Right cardiac atrium (tissue), 5 donors: ENCODE measurements around the gene RAB40B. TPM values are rescaled to one million over a fixed set of nuclear protein-coding genes. Genes with fewer than 3 reads are reported as not detected.

Experiments used
- ATAC-seq, 2 donors: fragments of 200-7000 bp; cut with Tn5 transposase; one replicate each; pipeline versions ENCODE4 v1.8.0 to v1.9.1; 2020; ENCODE audit warnings: moderate library complexity in 2 of 2, mild to moderate bottlenecking in 1 of 2
- DNase-seq, 3 donors: peaks; one replicate each; pipeline ENCODE4 v3.0.0-alpha.2; 2020
- H3K27ac ChIP-seq: one replicate; pipeline ENCODE4 v1.5.1; 2013; ENCODE audit warnings: mild to moderate bottlenecking, low read length, control low read depth, moderate library complexity
- H3K27me3 ChIP-seq: one replicate; pipeline ENCODE4 v1.6.1; 2013; ENCODE audit not compliant: control insufficient read depth, insufficient read depth
- H3K4me1 ChIP-seq: one replicate; pipeline ENCODE4 v1.6.1; 2013; ENCODE audit warnings: low read length; ENCODE audit not compliant: control insufficient read depth, insufficient read depth
- H3K4me3 ChIP-seq: one replicate; pipeline ENCODE4 v1.5.1; 2013; ENCODE audit warnings: low read length, control low read depth
- H3K9me3 ChIP-seq: one replicate; pipeline ENCODE4 v1.6.1; 2013; ENCODE audit warnings: low read length; ENCODE audit not compliant: control insufficient read depth
- WGBS: extraction: QIAGEN DNeasy Blood & Tissue Kit; methylation state at CpG from one replicate; pipeline ENCODE4 v1.1.7; 2013; 5-methylcytosine and 5-hydroxymethylcytosine counted together
- intact Hi-C, 4 donors: fragments of 100-400 bp; cut with DNase I; formaldehyde crosslinking; loops; one replicate each; pipeline versions ENCODE4 v1.11.0 to v1.14.0; 2022 to 2023
- polyA plus RNA-seq: library from polyadenylated mRNA; stranded (reverse); fragments of 200-250 nt; gene quantifications from one replicate; pipeline ENCODE4 v1.2.3, GENCODE V29; 2013
- total RNA-seq, 4 donors: library from RNA; stranded (reverse); fragmentation: NEBNext Ultra II Directional; extraction: Animal tissue kit (Norgen Biotek cat#: 25700); gene quantifications; one replicate each; pipeline ENCODE4 v1.2.1, GENCODE V29; 2021
- donor health status: healthy with polysubstance abuse.
- donor health status: DM: no; HTN: yes; CAD: no.
- donor health status: DM: no; HTN: no; CAD: no.
- donor health status: DM: no; HTN: yes; CAD: no; lungs with severe emphysema.
- donor health status: DM: yes; HTN: yes; CAD: no.

RAB40B gene
- total and polyA plus RNA-seq, 5 donors, result 14.0 to 20.8 (median 18.9) TPM

DNA sequence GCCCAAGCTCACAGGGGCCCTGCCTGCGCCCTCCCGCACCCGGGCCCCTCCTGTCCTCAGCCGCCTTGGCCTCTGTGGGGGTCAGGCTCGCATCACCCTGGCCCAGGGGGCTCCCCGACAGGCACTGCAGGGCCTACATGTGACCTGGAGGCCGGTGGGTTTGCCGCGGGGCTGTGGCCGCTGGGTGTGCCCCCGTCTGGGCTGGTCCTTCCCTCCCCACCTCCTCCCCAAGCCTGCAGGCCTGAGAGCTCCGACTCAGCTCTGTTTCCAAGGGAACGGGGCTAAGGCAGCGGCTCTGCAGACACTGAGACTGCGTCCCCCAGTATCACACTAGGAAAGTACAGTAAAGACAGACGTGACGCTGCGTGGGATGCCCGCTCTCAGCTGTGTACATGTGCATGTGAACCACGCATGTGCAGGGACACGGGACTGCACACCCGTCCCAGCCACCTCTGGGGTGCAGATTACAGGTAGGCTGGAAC lies 33.8 kb downstream of the RAB40B start:
- H3K4me3 ChIP-seq, result no peak overlapping the region
- no peaks in the 10 kb centered on the region for H3K9me3 ChIP-seq
- H3K4me1 ChIP-seq, result no peaks in the 10 kb centered on the region
- ATAC-seq (no peak), DNase-seq (peak in 1 of 3 donors; percentile 50)
- 88% methylated on average over 22 of the region's 22 CpGs for WGBS
- intact Hi-C loops, result loop anchor here in 3 of 4 donors (5.0 to 10.0 kb wide), 3 partner anchors 90 to 110 kb away; partner anchors contain the start of gene TBCD (in 1 of the 3)
- H3K27ac ChIP-seq, result no peak overlapping the region
- no peaks in the 10 kb centered on the region for H3K27me3 ChIP-seq

DNA sequence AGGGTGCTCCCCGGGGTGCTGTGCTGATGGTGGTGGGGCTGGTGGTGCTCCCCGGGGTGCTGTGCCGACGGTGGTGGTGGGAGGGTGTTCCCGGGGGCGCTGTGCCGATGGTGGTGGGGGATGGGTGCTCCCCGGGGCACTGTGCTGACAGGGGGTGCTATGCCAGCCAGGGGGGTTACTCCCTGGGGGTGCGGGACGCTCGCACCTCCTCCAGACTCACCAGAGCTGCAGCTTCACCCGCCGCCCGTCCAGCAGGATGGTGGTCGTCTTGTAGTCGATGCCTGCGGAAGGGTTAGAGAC lies 34.3 kb downstream of the RAB40B start:
- Histone ChIP-seq H3K4me1 (no peaks in the 10 kb centered on the region), H3K4me3 (no peak overlapping the region), H3K27ac (no peak overlapping the region), H3K27me3 (no peaks in the 10 kb centered on the region), H3K9me3 (no peaks in the 10 kb centered on the region)
- peak in 1 of 3 donors; percentile 66 for DNase-seq
- WGBS, result 93% methylated on average over 17 of the region's 17 CpGs
- ATAC-seq, result no peak
- intact Hi-C loops, result loop anchor here in 2 of 4 donors (10.0 kb wide), 2 partner anchors 91 to 111 kb away; partner anchors contain the start of gene TBCD (in 1 of the 2)

DNA sequence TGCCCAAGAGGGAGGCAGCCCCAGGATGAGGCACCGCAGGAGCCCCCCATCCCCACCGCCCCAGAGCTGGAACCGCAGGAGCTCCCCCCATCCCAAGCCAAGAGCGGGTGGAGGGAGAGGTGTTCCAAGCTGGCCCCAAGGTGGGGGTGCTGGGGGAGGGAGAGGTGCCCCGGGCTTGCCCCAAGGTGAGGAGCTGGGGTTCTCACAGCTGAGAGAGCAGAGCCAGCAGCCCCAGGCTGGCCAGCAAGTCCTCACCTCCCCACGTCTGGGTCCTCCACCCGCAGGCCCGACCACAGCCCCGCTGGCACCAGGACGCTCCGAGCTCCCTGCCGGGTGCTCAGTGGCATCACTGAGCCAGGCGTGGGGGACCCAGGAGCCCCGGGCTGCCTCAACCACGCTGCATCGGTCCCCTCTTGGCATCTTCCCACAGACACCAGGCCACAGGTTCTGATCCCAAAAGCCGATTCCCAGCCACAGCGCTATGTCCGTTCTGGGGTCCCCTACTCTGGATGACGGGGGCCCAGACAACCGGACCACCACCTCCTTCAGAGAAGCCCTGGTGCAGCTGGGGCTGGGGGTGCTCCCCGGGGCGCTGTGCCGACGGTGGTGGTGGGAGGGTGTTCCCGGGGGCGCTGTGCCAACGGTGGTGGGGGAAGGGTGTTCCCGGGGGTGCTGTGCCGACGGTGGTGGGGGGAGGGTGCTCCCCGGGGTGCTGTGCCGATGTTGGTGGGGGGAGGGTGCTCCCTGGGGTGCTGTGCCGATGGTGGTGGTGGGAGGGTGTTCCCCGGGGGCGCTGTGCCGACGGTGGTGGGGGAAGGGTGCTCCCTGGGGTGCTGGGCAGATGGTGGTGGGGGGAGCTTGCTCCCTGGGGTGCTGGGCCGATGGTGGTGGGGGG lies 34.9 kb downstream of the RAB40B start:
- Histone ChIP-seq H3K27ac (no peak overlapping the region), H3K27me3 (no peaks in the 10 kb centered on the region), H3K4me1 (no peaks in the 10 kb centered on the region), H3K9me3 (no peaks in the 10 kb centered on the region), H3K4me3 (no peak overlapping the region)
- ATAC-seq (no peak), DNase-seq (peak in 1 of 3 donors; percentile 70)
- intact Hi-C loops, result loop anchor here in 2 of 4 donors (10.0 kb wide), 2 partner anchors 91 to 111 kb away; partner anchors contain the start of gene TBCD (in 1 of the 2)
- WGBS, result 89% methylated on average over 39 of the region's 39 CpGs

DNA sequence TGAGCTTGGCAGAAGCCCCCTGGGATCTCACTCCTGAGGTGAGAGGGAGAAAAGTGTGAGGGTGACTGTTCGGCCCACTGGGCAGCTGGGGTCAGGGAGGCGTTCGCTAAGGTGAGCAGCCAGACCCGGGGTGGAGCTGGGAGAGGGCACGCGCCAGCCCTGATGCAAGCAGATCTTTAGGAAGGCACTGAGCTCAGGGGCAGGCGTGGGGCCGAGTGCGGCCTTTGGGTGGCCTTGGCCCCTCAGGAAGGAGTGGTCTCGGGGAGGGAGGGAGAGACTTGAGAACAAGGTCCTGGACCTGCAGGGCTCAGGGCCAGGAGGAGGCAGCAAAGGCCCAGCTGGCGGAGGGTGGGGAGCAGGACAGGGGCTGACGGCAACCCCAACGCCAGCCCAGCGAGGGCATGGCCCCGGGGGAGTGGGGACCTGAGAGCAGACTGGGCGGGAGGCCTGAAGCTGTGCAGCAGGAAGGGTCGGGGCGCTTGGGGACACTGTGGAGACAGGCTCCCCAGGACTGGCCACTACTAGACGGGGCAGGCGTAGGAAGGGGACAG lies 35.7 kb downstream of the RAB40B start:
- no peaks in the 10 kb centered on the region for H3K9me3 ChIP-seq
- DNase-seq (no peak), ATAC-seq (peak in 1 of 2 donors; percentile 7)
- H3K4me1 ChIP-seq, result no peaks in the 10 kb centered on the region
- 93% methylated on average over 20 of the region's 20 CpGs for WGBS
- no peak overlapping the region for H3K4me3 ChIP-seq
- intact Hi-C loops, result loop anchor here in 2 of 4 donors (10.0 kb wide), 2 partner anchors 92 to 112 kb away; partner anchors contain the start of gene TBCD (in 1 of the 2)
- no peaks in the 10 kb centered on the region for H3K27me3 ChIP-seq
- no peak overlapping the region for H3K27ac ChIP-seq

DNA sequence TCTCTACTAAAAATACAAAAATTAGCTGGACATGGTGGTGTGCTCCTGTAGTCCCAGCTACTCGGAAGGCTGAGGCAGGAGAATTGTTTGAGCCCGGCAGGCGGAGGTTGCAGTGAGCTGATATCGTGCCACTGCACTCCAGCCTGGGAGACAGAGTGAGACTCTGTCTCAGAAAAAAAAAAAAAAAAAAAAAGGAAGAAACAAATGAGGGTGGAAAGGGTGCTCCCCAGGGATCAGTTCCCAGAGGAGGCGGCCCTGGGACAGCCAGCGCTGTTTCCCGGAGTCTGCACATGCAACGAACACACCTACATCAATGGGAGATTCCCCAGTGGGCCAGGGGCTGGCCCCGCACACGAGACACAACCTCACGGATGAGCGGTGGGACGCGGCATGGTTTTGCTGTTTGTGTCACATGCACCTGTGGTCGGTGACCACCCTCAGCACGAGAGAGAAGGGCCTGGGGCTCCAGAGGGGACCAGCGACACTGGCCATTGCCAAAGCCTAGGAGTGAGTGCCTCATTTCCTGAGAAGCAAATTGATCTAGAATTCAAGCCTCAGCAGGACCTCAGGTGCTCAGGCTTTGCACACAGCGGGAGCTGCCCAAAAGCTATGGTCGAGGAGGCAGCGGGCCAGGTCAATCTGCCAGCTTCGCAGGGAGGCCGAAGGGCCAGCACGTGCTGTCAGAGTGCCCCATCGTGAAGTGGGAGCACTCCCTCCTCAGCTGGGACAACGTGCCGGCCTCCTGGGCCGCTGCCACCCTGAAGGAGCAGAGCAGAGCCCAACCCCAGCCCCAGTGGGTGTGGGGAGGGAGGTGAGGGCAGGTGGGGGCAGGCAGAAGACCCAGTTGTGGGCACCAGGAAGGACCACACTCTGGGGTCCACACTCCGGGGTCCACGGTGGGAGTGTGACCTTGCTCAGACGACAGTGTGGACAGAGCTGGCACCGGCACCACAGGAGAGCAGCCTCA lies 36.5 kb downstream of the RAB40B start:
- DNase-seq (no peak), ATAC-seq (no peak)
- intact Hi-C loops, result loop anchor here in 2 of 4 donors (10.0 kb wide), 2 partner anchors 93 to 113 kb away; partner anchors contain the start of gene TBCD (in 1 of the 2)
- Histone ChIP-seq H3K9me3 (no peaks in the 10 kb centered on the region), H3K27me3 (no peaks in the 10 kb centered on the region), H3K4me3 (no peak overlapping the region), H3K4me1 (no peaks in the 10 kb centered on the region), H3K27ac (no peak overlapping the region)
- WGBS, result 87% methylated on average over 31 of the region's 31 CpGs

DNA sequence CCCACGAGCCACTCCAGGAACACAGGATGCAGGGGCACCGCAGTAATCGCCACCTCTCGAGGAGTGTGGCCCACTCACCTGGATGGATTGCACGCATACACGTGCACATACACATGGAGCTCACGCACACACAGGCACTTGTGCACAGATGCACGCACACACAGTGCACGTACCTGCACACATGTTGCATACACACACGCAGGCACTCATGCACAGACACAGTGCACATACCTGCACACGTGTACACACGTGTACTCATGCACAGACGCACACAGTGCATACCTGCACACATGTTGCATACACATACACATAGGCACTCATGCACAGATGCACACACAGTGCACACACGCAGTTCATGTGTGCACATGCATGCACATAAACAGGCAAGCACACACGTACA lies 38.6 kb downstream of the RAB40B start:
- H3K4me1 ChIP-seq, result no peaks in the 10 kb centered on the region
- no peak for DNase-seq
- no peak for ATAC-seq
- intact Hi-C loops, result loop anchor here in 2 of 4 donors (10.0 kb wide), 2 partner anchors 95 to 115 kb away; partner anchors contain the start of gene TBCD (in 1 of the 2)
- no peaks in the 10 kb centered on the region for H3K9me3 ChIP-seq
- no peak overlapping the region for H3K27ac ChIP-seq
- H3K27me3 ChIP-seq, result no peaks in the 10 kb centered on the region
- 93% methylated on average over 15 of the region's 15 CpGs for WGBS
- no peak overlapping the region for H3K4me3 ChIP-seq

DNA sequence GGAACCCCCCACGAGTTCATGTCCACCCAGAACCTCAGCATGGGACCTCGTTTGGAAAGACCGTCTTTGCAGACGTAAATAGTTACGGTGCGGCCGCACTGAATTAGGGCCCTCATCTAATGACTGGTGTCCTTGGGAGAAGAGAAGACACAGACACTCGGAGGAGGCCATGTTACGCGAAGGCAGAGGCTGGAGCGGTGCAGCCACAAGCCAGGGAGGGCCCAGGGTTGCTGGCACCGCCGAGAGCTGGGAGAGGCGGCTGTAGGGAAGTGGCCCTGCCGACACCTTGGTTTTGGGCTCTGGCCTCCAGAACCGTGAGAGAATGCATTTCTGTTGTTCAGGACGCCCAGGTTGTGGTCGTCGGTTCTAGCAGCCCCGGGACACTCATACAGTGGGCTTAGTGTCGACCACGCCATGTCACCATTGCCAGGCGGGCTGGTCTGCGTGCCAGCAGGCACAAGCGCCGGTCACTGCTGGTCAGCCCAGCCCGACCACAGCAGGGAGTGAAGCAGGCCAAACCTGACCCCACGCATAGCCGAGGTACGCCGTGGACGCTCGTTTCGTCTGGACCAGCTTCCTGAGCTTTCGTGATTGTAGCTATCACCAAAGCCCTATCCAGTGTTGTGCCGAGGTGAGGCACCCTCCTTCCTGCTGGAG lies 39.6 kb downstream of the RAB40B start:
- intact Hi-C loops, result no loop called here
- WGBS, result 95% methylated on average over 36 of the region's 36 CpGs
- H3K27me3 ChIP-seq, result no peaks in the 10 kb centered on the region
- ATAC-seq (no peak), DNase-seq (no peak)
- no peaks in the 10 kb centered on the region for H3K4me1 ChIP-seq
- no peak overlapping the region for H3K4me3 ChIP-seq
- no peaks in the 10 kb centered on the region for H3K9me3 ChIP-seq
- H3K27ac ChIP-seq, result no peak overlapping the region

DNA sequence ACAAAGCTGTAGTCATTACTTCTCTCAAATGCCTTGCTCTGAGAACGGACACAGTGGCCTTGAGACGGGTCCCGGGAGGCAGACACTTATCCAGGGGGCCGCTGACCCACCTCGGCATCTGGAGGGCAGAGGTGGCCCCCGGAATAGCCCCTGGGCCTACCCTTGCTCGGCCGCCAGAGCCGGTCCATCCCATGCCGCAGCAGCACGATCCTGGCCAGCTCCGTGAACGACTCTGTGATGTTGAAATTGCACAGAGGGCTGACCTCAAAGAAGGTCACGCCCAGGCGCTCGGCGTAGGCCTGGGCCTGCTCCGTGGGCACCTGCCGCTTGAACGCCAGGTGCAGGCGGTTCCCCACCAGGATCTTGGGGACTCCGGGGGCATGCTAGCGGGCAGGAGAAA lies 40.2 kb downstream of the RAB40B start:
- intact Hi-C loops, result no loop called here
- no peak overlapping the region for H3K4me3 ChIP-seq
- DNase-seq (no peak), ATAC-seq (no peak)
- no peaks in the 10 kb centered on the region for H3K4me1 ChIP-seq
- WGBS, result 95% methylated on average over 23 of the region's 23 CpGs
- H3K27me3 ChIP-seq, result no peaks in the 10 kb centered on the region
- H3K27ac ChIP-seq, result no peak overlapping the region
- H3K9me3 ChIP-seq, result no peaks in the 10 kb centered on the region

DNA sequence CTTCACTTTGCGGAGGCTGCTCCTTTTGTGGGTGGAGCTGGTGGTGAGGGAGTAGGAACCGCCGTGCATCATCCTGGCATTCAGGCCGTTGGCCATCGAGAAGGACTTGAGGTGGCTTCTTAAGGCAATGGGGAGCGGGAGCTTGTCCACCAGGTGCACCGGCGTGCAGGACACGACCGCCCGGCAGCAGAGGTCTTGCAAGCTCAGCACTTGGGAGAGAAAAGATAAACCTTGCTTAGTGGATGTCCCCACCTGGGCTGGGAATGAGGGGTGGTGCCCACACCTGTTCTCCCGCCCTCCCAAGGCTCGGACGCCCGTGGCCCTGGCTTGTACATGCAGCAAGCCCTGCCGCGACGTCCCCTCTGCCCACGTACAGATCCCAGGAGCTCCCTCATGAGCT lies 40.6 kb downstream of the RAB40B start:
- 93% methylated on average over 19 of the region's 19 CpGs for WGBS

DNA sequence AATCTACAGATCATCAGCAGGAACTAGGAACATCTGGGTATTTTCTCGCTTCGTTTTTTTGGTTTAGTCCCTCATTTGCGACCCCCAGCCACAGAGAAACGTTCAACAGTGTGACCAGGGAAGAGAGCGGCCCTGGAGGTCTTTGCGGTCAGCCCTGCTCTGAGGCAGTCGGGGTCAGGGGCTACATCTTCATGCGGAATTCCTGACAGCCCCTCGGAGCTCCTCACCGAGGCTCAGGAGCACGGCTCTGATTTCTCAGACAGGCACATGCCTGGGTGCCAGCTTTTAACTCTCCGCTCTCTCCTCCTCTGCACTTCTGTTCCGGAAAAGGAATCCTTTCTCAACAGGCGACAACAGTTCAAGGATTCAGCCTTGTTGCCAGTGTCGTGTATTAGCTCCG lies 42.2 kb downstream of the RAB40B start:
- H3K27ac ChIP-seq, result no peak overlapping the region
- H3K4me3 ChIP-seq, result no peak overlapping the region
- WGBS, result 88% methylated on average over 16 of the region's 16 CpGs
- ATAC-seq, result no peak
- no peak for DNase-seq
- no peaks in the 10 kb centered on the region for H3K4me1 ChIP-seq
- H3K27me3 ChIP-seq, result no peaks in the 10 kb centered on the region
- intact Hi-C loops, result no loop called here
- no peaks in the 10 kb centered on the region for H3K9me3 ChIP-seq

More for the DNA sequence above, 40.6 kb downstream of the RAB40B start:
- Histone ChIP-seq H3K4me1 (no peaks in the 10 kb centered on the region), H3K27me3 (no peaks in the 10 kb centered on the region), H3K9me3 (no peaks in the 10 kb centered on the region), H3K27ac (no peak overlapping the region), H3K4me3 (no peak overlapping the region)
- intact Hi-C loops, result no loop called here
- ATAC-seq (no peak), DNase-seq (no peak)
